Erythroblast (primary cell): ENCODE measurements around the gene EYA2.
"Not testable (repeated sequence)": the region's sequence is repeated elsewhere in the genome, so short reads cannot be mapped to it uniquely, and the experiment has no call there.

Source experiments
- DNase-seq, 2 experiments: peaks; one replicate each; lab custom pipeline; 2025; lab: John Stamatoyannopoulos, UW
- GATA1 ChIP-seq: IDR thresholded peaks from 2 replicates; pipeline ENCODE4 v1.6.1; 2011; ENCODE audit warnings: low read depth, mild to moderate bottlenecking, control low read depth, low read length, moderate library complexity
- POLR2A ChIP-seq: IDR thresholded peaks from 2 replicates; pipeline ENCODE4 v1.6.1; 2011; ENCODE audit warnings: mild to moderate bottlenecking, low read length

Gene EYA2

DNA sequence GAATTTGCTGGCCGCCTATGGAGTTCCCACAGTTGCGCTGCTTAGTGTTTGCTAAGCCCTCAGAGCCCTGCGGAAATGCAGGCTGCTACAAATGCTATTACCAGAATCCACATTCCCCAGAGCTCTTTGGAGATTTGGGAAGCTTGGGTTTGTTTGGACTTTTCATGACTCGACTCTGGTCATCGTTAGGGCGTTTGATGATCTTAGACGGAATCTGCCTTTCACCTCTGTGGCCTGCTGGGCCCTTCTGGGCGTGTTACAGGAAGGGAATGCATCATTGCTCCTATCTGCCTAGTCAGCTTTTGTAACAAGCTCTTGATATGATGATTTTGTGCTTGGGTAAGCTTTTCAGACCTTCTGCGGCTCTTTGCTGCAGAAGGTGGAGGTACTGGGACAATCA lies 50.8 kb downstream of the EYA2 start:
- no peak for DNase-seq
- no peak for TF ChIP-seq GATA1
- no peak for TF ChIP-seq POLR2A

DNA sequence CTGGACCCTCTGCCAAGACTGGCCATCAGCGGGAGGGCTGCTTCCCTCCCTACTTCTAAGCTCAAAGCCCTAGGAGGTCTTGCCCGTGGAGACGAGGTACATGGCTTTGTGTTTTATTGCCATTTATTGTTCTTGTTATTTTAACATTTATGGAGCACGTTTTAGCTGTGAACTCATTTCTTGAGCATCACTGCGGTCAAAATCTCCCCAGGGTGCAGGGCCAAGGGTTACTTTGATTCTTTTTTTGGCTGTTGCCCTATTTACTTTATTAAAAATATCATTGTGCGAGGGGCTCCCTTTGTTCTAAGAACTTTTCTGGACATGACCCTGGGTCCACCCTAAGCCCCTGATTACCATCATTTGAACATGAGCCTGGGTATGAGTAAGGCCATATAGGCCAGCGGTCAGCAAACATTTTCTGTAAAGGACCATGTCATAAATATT lies 51.6 kb downstream of the EYA2 start:
- DNase-seq = no peak
- TF ChIP-seq GATA1 (no peak), POLR2A (no peak)

DNA sequence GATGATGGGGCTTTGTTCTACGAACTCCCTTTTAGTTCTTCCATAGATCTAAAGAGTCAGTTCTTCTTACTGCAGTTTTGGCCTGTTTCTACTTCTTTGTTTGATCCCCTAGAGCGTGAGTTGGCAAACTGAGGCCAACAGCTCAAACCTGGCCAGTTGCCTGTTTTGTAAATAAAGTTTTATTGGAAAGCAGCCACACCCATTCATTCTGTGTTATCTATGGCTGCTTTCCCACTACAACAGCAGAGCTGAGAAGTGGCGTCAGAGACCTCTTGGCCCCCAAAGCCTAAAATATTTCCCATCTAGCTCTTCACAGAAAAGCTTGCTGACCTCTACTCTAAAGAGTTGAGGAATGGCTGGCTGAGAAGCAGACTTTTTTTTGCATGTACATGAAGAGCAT lies 52.2 kb downstream of the EYA2 start:
- no peak for TF ChIP-seq POLR2A
- no peak for TF ChIP-seq GATA1
- no peak for DNase-seq

DNA sequence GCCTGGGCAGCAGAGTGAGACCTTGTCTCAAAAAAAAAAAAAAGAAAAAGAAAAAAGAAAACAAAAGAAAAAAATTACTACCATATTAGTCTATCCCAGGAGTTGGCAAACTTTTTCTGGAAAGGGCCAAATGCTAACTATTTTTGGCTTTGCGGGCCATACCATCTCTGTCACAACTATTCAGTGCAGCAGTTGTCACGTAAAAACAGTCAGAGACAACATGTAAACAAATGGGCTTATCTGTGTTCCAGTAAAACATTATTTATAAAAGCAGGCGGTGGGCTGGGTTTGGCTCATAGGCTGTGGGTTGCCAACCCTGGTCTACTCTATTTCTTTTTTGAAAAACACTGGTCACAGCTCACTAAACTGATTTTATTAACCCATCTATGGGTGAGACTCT lies 53.4 kb downstream of the EYA2 start:
- no peak for DNase-seq
- TF ChIP-seq GATA1 = no peak
- no peak for TF ChIP-seq POLR2A

DNA sequence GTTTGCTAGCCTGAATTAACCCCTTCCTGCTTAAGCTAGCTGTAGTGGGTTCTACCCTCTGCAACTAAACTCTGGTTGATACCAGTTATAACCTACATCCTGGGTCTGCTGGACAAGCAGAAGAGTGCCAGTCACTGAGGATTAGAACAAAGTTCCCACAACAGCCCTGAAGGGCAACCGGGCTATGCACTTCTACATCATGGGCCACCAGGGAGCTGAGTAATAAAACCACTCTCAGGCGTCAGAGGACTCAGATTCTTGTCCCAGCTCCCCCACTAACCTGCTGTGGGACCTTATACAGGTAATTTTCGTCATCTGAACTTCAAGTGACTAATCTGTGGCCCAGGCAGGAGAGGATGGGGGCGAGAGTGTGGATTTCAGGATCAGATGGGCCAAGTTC lies 56.8 kb downstream of the EYA2 start:
- no peak for DNase-seq
- TF ChIP-seq POLR2A (no peak), GATA1 (no peak)

DNA sequence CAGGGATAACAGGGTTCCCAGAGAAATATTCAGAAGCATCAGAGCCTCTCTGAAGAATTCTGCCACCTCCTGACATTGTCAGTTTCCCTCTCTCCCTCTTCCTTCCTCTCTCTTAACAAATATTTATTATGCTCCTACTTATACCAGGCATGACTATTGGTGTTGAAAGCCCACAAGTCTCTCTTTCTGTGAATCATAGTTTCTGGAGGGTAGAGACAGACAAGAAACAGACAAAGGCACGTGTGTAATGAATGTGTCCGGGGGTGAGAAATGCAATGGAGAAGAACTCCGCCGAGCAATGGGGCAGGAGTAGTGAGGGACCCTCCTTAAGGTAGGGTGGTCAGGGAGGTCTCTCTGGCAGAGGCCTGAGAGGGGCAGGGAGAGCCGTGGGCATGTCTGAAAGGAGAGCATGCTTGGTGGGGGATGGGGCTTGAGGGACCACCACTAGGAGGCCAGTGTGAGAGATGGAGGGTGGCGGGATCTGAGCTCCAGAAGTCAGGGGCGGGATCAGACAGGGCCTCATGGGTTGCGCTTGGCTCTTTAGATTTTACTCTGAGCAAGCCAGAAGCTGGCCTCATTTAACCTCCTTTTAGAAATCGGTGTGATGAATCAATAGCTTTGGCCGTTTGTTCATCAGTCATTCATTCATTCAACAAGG lies 57.3 kb downstream of the EYA2 start:
- TF ChIP-seq POLR2A (no peak), GATA1 (no peak)

DNA sequence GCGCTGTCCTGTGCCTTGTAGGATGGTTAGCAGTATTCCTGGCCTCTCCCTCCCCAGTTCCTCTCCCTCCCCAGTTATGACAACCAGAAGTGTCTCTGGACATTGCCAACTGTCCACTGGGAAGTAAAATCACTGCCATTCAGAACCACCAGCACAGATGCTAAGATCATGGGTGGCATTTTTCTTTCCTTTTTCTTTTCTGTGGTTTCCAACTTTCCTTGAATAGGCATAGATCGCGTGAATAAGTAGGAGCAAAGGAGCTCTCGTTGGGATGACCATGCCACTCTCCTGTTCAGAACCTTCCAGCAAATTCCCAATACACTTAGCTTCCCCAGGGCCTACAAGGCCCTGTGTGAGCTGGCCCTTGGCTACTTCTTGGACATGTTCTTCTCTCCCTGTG lies 59.0 kb downstream of the EYA2 start:
- no peak for DNase-seq
- TF ChIP-seq POLR2A = no peak
- TF ChIP-seq GATA1 = no peak

More for the DNA sequence above, 57.3 kb downstream of the EYA2 start:
- no peak for DNase-seq

DNA sequence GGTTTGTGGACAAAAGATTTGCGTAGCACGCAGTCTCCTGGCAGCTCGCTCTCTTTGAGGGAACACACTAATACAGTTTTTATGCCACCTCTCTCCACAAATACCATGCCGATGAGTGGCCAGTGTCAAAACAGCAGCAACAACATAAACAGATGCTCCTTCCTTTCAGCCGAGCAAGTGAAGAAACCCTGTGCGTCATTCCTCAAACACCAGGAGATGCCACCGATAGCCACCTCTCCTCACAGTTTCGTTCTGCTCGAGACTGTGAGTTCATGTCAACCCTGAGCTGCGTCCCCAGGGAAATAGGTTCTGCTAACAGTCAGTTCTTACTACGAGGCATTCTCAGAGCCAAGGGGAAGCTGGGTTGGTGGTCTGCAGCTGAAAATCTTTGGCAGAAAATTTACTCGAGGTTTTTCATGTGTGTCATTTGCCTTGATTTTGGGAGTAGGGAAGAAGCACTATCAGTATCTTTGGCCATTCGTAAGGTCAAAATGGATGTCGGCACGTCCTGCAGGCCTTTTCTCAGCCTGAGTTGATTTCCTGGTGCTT lies 59.9 kb downstream of the EYA2 start:
- TF ChIP-seq POLR2A (no peak), GATA1 (no peak)
- no peak for DNase-seq

DNA sequence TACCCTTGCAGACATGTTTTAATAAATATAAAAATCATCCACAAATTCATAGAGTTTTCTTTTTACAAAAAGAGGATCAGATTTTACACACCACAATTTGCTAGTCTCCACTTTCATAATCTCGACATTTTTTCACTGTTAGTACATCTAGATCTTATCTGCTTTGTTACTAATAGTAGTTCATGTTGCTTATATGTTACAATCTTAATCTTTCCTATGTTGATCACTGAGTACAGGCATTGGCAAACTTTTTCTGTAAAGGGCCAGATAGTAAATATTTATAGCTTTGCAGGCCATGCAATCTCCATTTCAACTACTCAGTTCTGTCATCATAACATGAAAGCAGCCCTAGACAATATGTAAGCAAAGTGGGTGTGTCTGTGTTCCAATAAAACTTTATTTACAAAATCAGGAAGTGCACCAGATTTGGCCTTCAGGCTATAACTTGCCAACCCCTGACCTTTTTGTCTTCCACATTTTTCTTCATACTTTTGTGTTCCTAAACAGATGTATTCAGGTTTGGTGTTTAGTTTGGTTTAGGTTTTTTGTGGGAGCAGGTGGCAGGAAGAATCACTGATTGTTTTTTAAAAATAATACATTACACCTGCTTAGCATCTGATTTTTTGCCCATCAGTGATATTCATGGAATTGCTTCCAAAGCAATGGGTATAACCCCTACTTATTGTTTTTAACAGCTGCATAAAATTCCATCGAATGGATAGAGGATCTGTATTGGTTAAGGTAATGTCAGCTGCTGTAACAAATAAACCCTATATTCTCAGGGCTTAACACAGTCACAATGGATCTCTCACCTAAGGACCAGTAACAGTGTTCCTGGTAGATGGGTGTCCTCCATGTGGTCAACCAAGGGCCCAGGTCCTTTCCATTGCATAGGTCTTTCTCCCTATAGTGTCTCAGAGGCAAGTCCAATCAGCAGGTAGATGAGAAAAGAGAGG lies 61.2 kb downstream of the EYA2 start:
- no peak for DNase-seq
- TF ChIP-seq POLR2A (no peak), GATA1 (no peak)

DNA sequence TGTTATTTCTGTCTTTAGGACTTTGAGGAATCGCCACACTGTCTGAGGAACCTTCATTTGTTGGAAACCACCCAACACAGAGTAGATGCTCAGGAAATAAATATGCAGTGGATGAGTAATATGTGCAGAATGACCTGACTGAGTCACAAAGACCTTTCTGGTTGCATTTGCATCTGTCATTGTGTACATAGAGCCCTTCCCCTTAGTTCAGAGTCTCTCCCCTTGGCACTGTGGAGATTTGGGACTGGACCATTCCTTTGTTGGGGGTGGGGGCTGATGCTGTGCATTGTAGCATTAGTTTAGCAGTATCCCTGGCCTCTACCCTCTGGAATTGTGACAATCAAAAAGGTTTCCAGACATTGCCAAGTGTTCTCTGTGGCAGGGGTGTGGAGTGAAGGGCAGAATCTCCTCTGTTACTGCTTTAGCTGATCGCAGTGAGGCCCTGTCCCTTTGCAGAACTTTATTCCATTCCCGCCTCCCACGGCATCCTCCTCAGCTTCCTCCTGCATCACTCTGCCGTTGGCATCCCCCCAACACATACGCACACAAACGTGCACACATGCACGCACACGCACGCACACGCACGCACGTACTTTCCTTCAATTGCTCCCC lies 64.5 kb downstream of the EYA2 start:
- DNase-seq = no peak
- TF ChIP-seq POLR2A (no peak), GATA1 (no peak)

DNA sequence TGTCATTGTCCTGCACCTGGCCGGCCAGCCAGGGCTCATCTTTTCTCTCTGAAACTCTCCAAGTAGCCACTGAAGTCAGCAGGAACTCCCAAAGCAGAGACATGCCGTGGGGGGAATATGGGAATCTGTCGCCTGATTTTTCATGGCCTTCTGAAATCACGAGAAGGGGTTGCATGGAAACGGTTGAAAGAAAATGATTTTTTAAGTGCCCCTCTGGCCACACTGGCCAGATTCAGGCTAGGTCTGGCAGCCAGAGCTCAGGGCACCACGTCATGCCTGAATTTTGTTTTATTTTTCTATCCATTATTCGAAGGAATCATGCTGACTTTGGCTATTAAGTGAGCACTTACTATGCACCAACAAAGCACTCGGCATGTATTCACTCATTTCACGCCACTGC lies 65.2 kb downstream of the EYA2 start:
- DNase-seq = no peak
- TF ChIP-seq GATA1 (no peak), POLR2A (no peak)

DNA sequence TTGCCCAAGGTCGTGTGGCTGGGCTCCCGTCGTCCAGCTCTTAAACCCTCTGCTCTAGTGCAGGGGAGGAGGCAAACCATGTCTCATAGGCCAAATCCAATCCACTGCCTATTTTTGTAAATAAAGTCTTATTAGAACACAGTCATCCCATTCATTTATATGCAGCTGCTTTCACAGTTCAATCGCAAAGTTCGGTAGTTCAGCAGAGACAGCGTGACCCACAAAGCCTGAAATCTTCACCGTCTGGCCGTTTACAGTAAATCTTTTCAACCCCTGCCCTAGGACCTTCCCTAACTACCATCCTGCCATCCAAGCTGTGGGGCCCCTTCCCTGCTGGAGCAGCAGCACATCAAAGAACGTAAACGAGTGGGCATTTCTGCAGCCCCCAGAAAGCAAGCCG lies 65.9 kb downstream of the EYA2 start:
- TF ChIP-seq POLR2A = no peak
- no peak for DNase-seq

DNA sequence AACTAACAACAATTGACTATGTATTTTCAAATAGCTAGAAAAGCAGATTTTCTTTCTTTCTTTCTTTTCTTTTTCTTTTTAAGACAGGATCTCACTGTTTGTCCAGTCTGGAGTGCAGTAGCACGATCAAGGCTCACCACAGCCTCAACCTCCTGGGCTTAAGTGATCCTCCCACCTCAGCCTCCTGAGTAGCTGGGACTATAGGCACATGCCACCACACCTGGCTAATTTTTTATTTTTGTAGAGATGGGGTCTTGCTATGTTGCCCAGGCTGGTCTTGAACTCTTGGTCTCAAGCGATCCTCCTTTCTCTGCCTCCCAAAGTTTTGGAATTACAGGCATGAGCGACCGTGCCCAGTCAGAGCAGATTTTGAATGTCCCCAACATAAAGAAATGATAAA lies 67.3 kb downstream of the EYA2 start:
- not testable (repeated sequence) for DNase-seq
